ENCODE measurements around the gene NAGA. TPM values are rescaled to one million over a fixed set of nuclear protein-coding genes. Genes with fewer than 3 reads are reported as not detected.

NAGA gene
- total RNA-seq, 3 donors from 2014 or later (not counting 1 experiment from before 2014, with no cell fraction given): 12.8 to 15.7 (median 14.2) TPM

DNA sequence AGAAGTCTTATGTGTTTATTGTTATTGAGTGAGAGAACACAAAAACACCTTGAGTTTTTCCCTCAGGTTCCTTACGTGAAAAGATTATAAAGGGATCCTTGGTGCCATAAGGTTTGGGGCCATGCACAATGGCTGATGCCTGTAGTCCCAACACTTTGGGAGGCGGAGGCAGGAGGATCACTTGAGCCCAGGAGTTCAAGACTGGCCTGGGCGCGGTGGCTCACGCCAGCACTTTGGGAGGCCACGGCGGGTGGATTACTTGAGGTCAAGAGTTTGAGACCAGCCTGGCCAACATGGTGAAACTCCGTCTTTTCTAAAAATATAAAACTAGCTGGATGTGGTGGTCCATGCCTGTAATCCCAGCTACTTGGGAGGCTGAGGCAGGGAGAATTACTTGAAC is 14.3 kb upstream of the NAGA start:
- Mint-ChIP-seq H3K9me3 (no peaks in the 10 kb centered on the region), H3K27me3 (ENCODE audit: low read depth in 2 of 2) (no peaks in the 10 kb centered on the region), H3K36me3 (peaks cover 8% of the 10 kb centered on the region), H3K4me3 (no peak overlapping the region), H3K4me1 (peaks cover 27 to 30% of the 10 kb centered on the region in 2 donors), H3K27ac (peak overlapping the region in 1 of 2 donors; percentile 36)
- no peak for ATAC-seq
- Histone ChIP-seq H3K36me3 (ENCODE audit: control insufficient read depth, insufficient read depth, low read length) (peaks cover 37% of the 10 kb centered on the region), H3K9me3 (ENCODE audit: control insufficient read depth, insufficient read depth, low read length) (no peaks in the 10 kb centered on the region), H3K4me3 (ENCODE audit: low read length) (no peak overlapping the region), H3K27me3 (ENCODE audit: control insufficient read depth, insufficient read depth, low read length) (no peaks in the 10 kb centered on the region), H3K4me1 (ENCODE audit: control insufficient read depth, insufficient read depth, low read length) (peaks cover 18% of the 10 kb centered on the region), H3K27ac (ENCODE audit: low read length) (no peak overlapping the region)
- no peak for DNase-seq
- intact Hi-C loops (cut with micrococcal nuclease): no loop called here
- TF ChIP-seq, protein P1, sequence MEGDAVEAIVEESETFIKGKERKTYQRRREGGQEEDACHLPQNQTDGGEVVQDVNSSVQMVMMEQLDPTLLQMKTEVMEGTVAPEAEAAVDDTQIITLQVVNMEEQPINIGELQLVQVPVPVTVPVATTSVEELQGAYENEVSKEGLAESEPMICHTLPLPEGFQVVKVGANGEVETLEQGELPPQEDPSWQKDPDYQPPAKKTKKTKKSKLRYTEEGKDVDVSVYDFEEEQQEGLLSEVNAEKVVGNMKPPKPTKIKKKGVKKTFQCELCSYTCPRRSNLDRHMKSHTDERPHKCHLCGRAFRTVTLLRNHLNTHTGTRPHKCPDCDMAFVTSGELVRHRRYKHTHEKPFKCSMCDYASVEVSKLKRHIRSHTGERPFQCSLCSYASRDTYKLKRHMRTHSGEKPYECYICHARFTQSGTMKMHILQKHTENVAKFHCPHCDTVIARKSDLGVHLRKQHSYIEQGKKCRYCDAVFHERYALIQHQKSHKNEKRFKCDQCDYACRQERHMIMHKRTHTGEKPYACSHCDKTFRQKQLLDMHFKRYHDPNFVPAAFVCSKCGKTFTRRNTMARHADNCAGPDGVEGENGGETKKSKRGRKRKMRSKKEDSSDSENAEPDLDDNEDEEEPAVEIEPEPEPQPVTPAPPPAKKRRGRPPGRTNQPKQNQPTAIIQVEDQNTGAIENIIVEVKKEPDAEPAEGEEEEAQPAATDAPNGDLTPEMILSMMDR (IDR thresholded peaks at IDR 0.05): no peak
- WGBS (ENCODE audit: insufficient coverage): 97% methylated on average over 8 of the region's 8 CpGs

DNA sequence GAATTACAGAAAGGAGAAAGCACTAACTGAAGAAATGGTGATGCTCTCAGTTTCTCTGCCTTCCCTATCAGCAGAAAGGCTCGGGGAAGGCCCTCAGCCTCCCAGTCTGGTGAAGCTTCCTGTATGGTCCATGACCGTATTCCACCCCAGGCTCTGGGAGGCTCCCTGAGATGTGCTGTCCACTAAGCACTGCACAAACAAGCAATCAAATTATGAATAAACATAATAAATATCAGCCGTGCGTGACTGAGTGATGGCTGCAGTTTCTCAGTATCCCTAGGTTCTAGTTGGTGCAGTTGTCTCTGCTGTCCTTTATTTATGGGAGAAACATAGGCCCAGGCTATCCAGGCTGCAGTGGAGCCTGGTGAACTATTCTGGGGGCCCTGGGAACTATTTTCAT is 12.5 kb upstream of the NAGA start:
- H3K4me1 Mint-ChIP-seq: peaks cover 20 to 25% of the 10 kb centered on the region in 2 donors
- no peaks in the 10 kb centered on the region for H3K9me3 Mint-ChIP-seq
- TF ChIP-seq, protein P1 (IDR thresholded peaks at IDR 0.05): no peak
- DNase-seq: no peak
- intact Hi-C loops (cut with micrococcal nuclease): no loop called here
- no peak for ATAC-seq
- peaks cover 8% of the 10 kb centered on the region for H3K36me3 Mint-ChIP-seq
- WGBS (ENCODE audit: insufficient coverage): 100% methylated on average over 4 of the region's 4 CpGs
- H3K4me1 ChIP-seq (ENCODE audit: control insufficient read depth, insufficient read depth, low read length): peaks cover 16% of the 10 kb centered on the region
- no peak overlapping the region for H3K4me3 ChIP-seq (ENCODE audit: low read length)
- no peak overlapping the region for H3K27ac Mint-ChIP-seq
- H3K27ac ChIP-seq (ENCODE audit: low read length): no peak overlapping the region
- peaks cover 37% of the 10 kb centered on the region for H3K36me3 ChIP-seq (ENCODE audit: control insufficient read depth, insufficient read depth, low read length)
- no peaks in the 10 kb centered on the region for H3K9me3 ChIP-seq (ENCODE audit: control insufficient read depth, insufficient read depth, low read length)
- no peak overlapping the region for H3K4me3 Mint-ChIP-seq
- no peaks in the 10 kb centered on the region for H3K27me3 ChIP-seq (ENCODE audit: control insufficient read depth, insufficient read depth, low read length)
- H3K27me3 Mint-ChIP-seq (ENCODE audit: low read depth in 2 of 2): no peaks in the 10 kb centered on the region

DNA sequence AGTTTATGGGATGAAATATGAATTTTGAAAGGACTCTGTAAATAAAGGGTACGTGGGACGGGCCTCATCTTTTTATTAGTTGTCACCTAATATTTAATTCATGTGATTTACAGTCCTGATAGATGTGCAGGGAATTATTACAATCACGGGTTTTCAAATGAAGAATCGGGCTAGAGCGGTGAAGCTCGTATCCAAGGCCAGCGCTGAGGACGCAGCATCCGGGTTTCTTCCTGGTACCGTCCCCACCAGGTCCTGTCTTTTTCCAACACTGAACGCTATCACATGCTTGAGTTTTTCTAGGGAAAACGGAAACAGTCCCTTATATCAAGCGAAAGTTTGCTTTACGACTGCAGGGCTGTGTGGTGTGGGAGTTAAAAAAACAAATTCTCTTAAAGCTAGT is 9.7 kb upstream of the NAGA start:
- Histone ChIP-seq H3K4me3 (ENCODE audit: low read length) (peak overlapping the region; percentile 73), H3K4me1 (ENCODE audit: control insufficient read depth, insufficient read depth, low read length) (peaks cover 16% of the 10 kb centered on the region), H3K36me3 (ENCODE audit: control insufficient read depth, insufficient read depth, low read length) (peaks cover 20% of the 10 kb centered on the region), H3K27ac (ENCODE audit: low read length) (peak overlapping the region; percentile 99), H3K27me3 (ENCODE audit: control insufficient read depth, insufficient read depth, low read length) (no peaks in the 10 kb centered on the region), H3K9me3 (ENCODE audit: control insufficient read depth, insufficient read depth, low read length) (no peaks in the 10 kb centered on the region)
- WGBS (ENCODE audit: insufficient coverage): under 1% methylated on average over 10 of the region's 14 CpGs
- intact Hi-C loops (cut with micrococcal nuclease): loop anchor here (1.0 kb wide), 1 partner anchor 10 kb away; the partner anchor contains the start of gene NDUFA6
- Mint-ChIP-seq H3K4me1 (peaks cover 20 to 25% of the 10 kb centered on the region in 2 donors), H3K4me3 (peak overlapping the region; percentile 96), H3K36me3 (no peaks in the 10 kb centered on the region), H3K9me3 (no peaks in the 10 kb centered on the region), H3K27ac (peak overlapping the region; percentile 97 to 100), H3K27me3 (ENCODE audit: low read depth in 2 of 2) (no peaks in the 10 kb centered on the region)
- DNase-seq (peak; percentile 15 to 60), ATAC-seq (no peak)
- TF ChIP-seq, protein P1 (IDR thresholded peaks at IDR 0.05): no peak
